MM.1S (cell line): Measurements from ENCODE around the gene GAB1.

Source experiments
- DNase-seq: peaks from one replicate; pipeline ENCODE4 v3.0.0-alpha.2; 2015
- H2AFZ ChIP-seq: fragments of 300-600 bp; sonication (generic); 2 replicates; pipeline ENCODE4 v1.6.0; 2016; ENCODE audit warnings: antibody characterized with exemption, low read length
- H3F3A ChIP-seq: fragments of 300-600 bp; sonication (generic); 2 replicates; pipeline ENCODE4 v1.6.1; 2016; ENCODE audit warnings: mild to moderate bottlenecking, antibody characterized with exemption, low read length, moderate library complexity, mixed read lengths; ENCODE audit not compliant: insufficient read depth
- H3K27ac ChIP-seq: fragments of 300-600 bp; sonication (generic); 2 replicates; pipeline ENCODE4 v1.5.1; 2016; ENCODE audit warnings: mild to moderate bottlenecking, low read length
- H3K27me3 ChIP-seq: fragments of 300-600 bp; sonication (generic); replicated peaks from 2 replicates; pipeline ENCODE4 v1.6.0; 2016; ENCODE audit warnings: low read length; ENCODE audit not compliant: insufficient read depth
- H3K36me3 ChIP-seq: fragments of 300-600 bp; sonication (generic); replicated peaks from 2 replicates; pipeline ENCODE4 v1.6.1; 2016; ENCODE audit warnings: mild to moderate bottlenecking, low read length, mixed read lengths; ENCODE audit not compliant: insufficient read depth
- H3K4me1 ChIP-seq: fragments of 300-600 bp; sonication (generic); 2 replicates; pipeline ENCODE4 v1.6.1; 2016; ENCODE audit warnings: low read length, mixed read lengths
- H3K4me2 ChIP-seq: fragments of 300-600 bp; sonication (generic); 2 replicates; pipeline ENCODE4 v1.6.0; 2016; ENCODE audit warnings: low read depth, low read length
- H3K4me3 ChIP-seq: fragments of 300-600 bp; sonication (generic); 2 replicates; pipeline ENCODE4 v1.5.1; 2016; ENCODE audit warnings: low read length, mixed read lengths
- H3K79me2 ChIP-seq: fragments of 300-600 bp; sonication (generic); 2 replicates; pipeline ENCODE4 v1.6.1; 2016; ENCODE audit warnings: mixed run types, low read length, mixed read lengths
- H3K9ac ChIP-seq: fragments of 300-600 bp; sonication (generic); 2 replicates; pipeline ENCODE4 v1.6.1; 2016; ENCODE audit warnings: low read length, mixed read lengths
- H3K9me2 ChIP-seq: fragments of 300-600 bp; sonication (generic); replicated peaks from 2 replicates; pipeline ENCODE4 v1.6.1; 2016; ENCODE audit warnings: mild to moderate bottlenecking, low read length, mixed read lengths; ENCODE audit not compliant: insufficient read depth
- H3K9me3 ChIP-seq: fragments of 300-600 bp; sonication (generic); replicated peaks from 2 replicates; pipeline ENCODE4 v1.6.1; 2016; ENCODE audit warnings: mild to moderate bottlenecking, low read length, mixed read lengths; ENCODE audit not compliant: insufficient read depth
- H4K20me1 ChIP-seq: fragments of 300-600 bp; sonication (generic); 2 replicates; pipeline ENCODE4 v1.6.1; 2016; ENCODE audit warnings: mild to moderate bottlenecking, low read length, moderate library complexity, mixed read lengths; ENCODE audit not compliant: insufficient read depth
- CTCF ChIP-seq: fragments of 300-600 bp; sonication (generic); IDR thresholded peaks from 2 replicates; pipeline ENCODE4 v1.5.1; 2016; ENCODE audit warnings: antibody characterized with exemption, low read length, mixed read lengths
- EZH2 ChIP-seq: fragments of 300-600 bp; sonication (generic); optimal IDR thresholded peaks from 2 replicates; pipeline ENCODE3; 2017; ENCODE audit warnings: low read depth, mild to moderate bottlenecking, antibody characterized with exemption, low read length, mixed read lengths
- EZH2phosphoT487 ChIP-seq: fragments of 300-600 bp; sonication (generic); IDR thresholded peaks from 2 replicates; pipeline ENCODE4 v1.6.1; 2018; ENCODE audit warnings: antibody characterized with exemption, low read length

Gene GAB1

GRCh38 chr4:143437937-143438336, 101.3 kb downstream of the GAB1 start:
- H4K20me1 ChIP-seq, result no peaks in the 10 kb centered on the region
- no peak overlapping the region for H3K4me2 ChIP-seq
- no peaks in the 10 kb centered on the region for H3K9me2 ChIP-seq
- H2AFZ ChIP-seq, result no peak overlapping the region
- H3K36me3 ChIP-seq, result peaks cover 5% of the 10 kb centered on the region
- H3K4me3 ChIP-seq, result no peak overlapping the region
- no peaks in the 10 kb centered on the region for H3K9me3 ChIP-seq
- TF ChIP-seq CTCF, result no peak
- no peak for TF ChIP-seq EZH2phosphoT487
- no peak for TF ChIP-seq EZH2
- no peaks in the 10 kb centered on the region for H3F3A ChIP-seq
- no peak for DNase-seq
- H3K27ac ChIP-seq, result no peak overlapping the region
- no peaks in the 10 kb centered on the region for H3K4me1 ChIP-seq
- H3K9ac ChIP-seq, result no peak overlapping the region
- H3K27me3 ChIP-seq, result no peaks in the 10 kb centered on the region
- peaks cover 95% of the 10 kb centered on the region for H3K79me2 ChIP-seq

GRCh38 chr4:143438710-143439109, 102.0 kb downstream of the GAB1 start:
- Histone ChIP-seq H3K9me2 (no peaks in the 10 kb centered on the region), H3K36me3 (peaks cover 5% of the 10 kb centered on the region), H3K4me3 (no peak overlapping the region), H2AFZ (no peak overlapping the region), H3K4me2 (no peak overlapping the region), H3K9me3 (no peaks in the 10 kb centered on the region), H3K4me1 (no peaks in the 10 kb centered on the region), H4K20me1 (no peaks in the 10 kb centered on the region), H3K27ac (no peak overlapping the region), H3F3A (no peaks in the 10 kb centered on the region), H3K27me3 (no peaks in the 10 kb centered on the region), H3K9ac (no peak overlapping the region), H3K79me2 (peaks cover 94% of the 10 kb centered on the region)
- TF ChIP-seq CTCF, result no peak
- no peak for TF ChIP-seq EZH2phosphoT487
- TF ChIP-seq EZH2, result no peak
- no peak for DNase-seq

GRCh38 chr4:143441109-143441508, 104.4 kb downstream of the GAB1 start:
- no peak overlapping the region for H3K9ac ChIP-seq
- H3K4me2 ChIP-seq, result no peak overlapping the region
- no peak overlapping the region for H3K4me3 ChIP-seq
- no peak overlapping the region for H3K27ac ChIP-seq
- H3K9me2 ChIP-seq, result no peaks in the 10 kb centered on the region
- no peaks in the 10 kb centered on the region for H3K4me1 ChIP-seq
- peaks cover 91% of the 10 kb centered on the region for H3K79me2 ChIP-seq
- H3K9me3 ChIP-seq, result no peaks in the 10 kb centered on the region
- no peak for DNase-seq
- no peaks in the 10 kb centered on the region for H4K20me1 ChIP-seq
- H3K36me3 ChIP-seq, result peaks cover 5% of the 10 kb centered on the region
- TF ChIP-seq EZH2phosphoT487, result no peak
- no peak for TF ChIP-seq CTCF
- TF ChIP-seq EZH2, result no peak
- H3K27me3 ChIP-seq, result no peaks in the 10 kb centered on the region
- H3F3A ChIP-seq, result no peaks in the 10 kb centered on the region; the same call in 1 of the 2 replicates
- H2AFZ ChIP-seq, result no peak overlapping the region
